ENCODE measurements around the gene CRNKL1. TPM values are rescaled to one million over a fixed set of nuclear protein-coding genes. Genes with fewer than 3 reads are reported as not detected.

The CRNKL1 gene
- total RNA-seq, 1 donor from 2014 or later, result 36.4 TPM

DNA sequence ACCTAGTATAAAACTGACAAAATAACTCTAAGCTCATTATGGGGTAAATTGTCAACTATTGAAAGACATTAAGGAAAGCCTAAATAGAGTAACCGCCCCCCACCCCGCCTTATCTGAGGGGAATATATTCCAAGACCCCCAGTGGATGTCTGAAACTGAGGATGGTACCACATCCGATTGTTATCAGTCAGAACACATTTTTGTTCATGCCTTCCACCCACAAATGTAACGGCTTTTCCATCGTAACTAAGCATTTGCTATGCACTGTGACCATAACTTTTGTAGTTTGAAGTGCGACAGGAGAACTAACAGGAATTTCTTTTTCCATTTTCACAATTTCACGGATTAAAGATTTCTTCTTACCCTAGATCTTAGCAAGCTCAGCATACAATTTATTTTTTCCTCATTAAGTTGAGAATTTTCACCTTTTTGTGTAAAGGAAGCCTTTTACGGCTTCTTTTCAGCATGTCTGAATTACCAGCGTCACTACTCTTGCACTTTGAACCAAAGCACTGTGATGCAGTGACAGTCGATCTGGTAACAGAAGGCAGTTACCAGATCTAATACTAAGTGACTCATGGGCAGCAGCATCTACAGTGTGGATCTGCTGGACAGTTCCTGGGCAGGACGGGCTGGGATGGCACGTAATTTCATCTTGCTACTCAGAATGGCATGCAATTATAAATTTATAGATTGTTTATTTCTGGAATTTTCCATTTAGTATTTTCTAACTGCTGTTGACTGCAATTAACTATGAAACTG is 11.9 kb upstream of the CRNKL1 start:
- DNase-seq (ENCODE audit: low spot score), result no peak

DNA sequence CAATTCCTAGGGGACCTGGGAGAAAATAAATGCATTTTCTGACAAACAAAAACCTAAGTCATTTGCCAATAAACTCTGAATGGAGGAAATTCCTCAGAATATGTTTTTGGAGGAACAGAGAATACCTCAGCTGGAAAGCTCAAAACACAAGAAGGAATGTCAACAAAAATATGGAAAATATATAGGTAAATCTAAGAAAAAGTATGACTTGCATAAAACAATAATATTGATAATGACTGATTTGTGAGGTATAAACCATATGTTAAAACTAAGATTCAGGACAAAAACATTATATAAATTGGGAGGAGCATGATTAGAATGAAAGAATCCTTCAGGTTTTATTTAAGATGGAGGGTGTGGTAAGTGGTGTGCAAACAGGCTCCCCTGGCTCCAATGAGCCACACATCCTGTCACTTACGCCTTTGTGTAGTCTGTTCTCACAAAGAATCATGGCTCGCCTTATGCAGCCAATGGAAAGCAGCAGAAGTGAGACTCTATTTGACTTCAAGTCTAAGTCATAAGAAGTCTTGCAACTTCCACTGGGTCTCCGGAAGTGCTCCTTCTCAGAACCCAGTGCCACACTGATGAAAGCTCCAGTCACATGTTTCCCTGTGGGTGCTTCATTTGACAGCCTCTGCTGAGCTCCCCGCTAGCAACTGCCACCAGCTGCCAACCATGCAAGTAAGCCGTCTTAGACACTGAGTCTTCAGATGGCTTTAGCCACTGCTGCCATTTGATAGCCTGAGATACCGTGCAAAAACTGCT is 8.2 kb upstream of the CRNKL1 start:
- no peak for DNase-seq (ENCODE audit: low spot score)

DNA sequence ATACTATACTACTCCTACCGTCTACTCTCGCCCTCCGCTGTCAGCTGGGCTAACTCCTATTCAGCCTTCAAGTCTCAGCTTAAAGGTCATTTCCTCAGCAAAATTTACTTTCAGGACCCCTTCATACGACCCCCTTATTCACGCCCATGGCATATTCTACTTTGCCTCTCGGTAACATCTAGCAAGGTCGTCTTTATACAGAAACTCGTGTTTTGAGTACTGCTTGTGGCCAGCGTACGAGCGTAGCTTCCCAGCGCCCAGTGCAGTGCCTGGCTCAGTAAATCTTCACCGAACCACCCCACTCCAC is 546 bp downstream of the CRNKL1 start:
- no peak for DNase-seq (ENCODE audit: low spot score)

DNA sequence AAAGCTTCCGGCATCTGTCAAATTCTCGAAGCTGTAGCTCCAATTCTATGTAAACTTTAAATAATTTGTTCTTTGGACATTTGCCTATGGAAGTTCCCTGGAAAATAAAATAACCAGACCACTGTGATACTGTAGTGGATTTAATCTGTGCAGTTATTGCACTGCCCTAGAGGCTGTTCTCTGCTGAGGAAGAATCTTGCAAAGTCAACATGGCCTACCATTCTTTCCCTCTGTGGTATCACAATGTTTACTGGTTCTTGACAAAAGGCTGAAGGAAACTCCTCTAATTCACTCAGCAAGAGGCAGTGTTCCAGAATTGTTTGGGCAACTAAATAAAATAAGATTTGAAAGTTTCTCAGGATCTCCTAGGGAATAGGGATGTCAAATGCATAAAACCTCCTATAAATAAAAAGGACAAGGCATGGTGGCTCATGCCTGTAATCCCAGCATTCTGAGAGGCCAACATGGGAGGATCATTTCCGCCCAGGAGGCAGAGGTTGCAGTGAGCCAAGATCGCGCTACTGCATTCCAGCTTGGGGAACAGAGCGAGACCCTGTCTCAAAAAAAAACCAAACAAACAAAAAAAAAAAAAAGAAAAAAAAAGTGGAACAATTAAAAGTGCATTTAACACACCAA is 12.4 kb downstream of the CRNKL1 start:
- DNase-seq (ENCODE audit: low spot score), result no peak

DNA sequence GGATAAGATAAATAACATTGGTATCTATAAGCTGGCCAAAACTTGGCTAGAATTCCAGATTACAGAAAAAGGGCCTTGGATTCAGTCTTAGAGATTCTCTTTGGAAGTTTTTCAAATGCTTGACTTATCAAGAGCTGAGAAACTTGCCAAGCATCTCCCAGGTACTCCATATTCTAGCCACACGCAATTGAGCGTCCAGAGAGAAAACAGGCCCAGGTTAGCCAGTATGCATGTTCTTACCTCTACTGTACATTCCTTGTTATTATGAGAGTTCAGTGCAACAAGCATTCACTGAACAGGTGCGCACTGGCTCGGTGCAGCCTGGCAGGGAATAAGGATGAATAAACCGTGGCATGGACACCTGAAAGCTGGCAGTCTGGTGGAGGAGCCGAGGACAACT is 13.7 kb downstream of the CRNKL1 start:
- DNase-seq (ENCODE audit: low spot score), result no peak

DNA sequence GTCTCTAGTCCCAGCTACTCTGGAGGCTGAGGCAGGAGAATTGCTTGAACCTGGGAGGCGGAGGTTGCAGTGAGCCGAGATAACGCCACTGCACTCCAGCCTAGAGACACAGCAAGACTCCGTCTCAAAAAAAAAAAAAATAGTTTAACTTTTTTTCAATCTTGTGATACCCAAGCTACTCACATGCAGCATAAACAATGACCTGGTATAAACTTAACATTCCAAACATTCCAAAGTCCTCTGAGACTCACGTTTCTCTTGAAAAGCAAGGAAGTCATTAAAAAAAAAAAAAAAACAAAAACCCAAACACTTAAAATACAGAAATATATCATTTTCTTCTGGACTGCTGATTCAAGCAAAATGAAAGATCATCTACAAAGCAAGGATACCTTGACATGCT is 14.3 kb downstream of the CRNKL1 start:
- DNase-seq (ENCODE audit: low spot score), result no peak

DNA sequence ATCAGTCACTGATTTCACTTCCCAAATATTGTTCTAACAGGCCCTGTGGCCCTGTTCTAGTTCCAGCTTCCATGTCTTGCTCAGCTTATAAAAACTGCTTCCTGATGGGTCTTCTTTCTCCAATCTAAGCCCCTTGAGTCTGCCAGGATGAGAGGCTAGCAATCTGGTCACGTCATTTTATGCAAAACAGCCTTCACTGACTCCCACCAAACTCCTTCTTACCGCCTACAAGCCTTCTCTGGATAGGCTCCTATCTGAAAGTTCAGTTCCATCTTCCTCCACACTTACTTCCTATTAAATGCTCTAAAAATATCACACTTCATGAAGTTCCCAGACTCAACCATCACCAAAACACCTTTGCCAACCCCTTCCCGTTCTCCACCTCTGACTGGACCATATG is 15.5 kb downstream of the CRNKL1 start:
- no peak for DNase-seq (ENCODE audit: low spot score)

DNA sequence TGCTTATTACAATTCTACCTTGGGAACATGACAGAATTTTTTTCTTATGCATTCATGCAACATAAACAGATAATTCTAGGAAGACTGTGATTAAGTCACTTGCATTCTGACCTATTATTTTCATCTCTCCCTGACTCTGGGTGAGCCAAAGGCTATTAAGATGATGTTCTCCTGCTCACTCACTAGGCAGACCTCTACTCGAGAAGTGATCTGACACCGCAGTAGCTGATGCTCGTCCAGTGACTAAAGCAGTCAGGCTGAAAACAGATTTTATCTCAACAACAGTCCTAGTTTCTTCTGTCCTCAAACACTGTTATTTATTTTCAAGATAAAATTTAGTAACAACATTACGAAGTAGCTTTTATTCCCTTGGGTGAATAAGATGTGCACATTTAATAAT is 17.8 kb downstream of the CRNKL1 start:
- no peak for DNase-seq (ENCODE audit: low spot score)

DNA sequence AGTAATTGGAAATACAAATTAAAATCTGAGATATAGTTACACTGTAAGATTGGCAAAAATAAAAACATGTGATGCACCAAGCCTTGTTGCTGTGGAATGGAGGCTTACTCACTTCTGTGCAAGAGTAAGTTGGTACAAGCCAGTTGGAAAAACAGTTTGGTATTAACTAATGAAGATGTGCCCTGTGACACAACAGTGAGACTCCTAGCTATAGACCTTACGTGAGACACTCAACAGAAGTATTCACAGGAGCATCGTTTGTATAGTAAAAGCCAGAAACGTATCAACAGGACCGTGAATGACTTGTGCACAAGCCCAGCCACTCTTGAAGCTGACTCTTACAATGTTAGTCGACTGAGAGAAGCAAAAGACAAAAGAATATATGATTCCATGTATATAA is 20.5 kb downstream of the CRNKL1 start:
- no peak for DNase-seq (ENCODE audit: low spot score)

DNA sequence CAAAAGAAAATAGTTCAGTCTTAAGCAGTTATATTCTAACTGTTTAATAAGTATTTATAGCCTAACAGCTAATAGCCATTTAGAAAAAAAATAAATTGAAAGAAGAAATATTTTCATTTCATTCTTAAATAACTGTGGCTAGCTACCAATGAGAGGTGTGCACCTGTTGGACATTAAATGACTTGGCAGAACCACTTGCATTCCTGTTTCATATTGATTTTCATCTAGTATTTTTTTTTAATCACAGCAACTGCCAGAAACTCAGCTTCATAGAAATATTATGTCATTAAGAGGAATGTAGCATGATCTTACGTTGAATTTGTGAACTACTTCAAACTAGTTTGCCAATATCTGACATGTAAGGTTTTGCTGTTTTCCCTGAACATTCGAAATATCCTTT is 25.0 kb downstream of the CRNKL1 start:
- DNase-seq (ENCODE audit: low spot score), result no peak

DNA sequence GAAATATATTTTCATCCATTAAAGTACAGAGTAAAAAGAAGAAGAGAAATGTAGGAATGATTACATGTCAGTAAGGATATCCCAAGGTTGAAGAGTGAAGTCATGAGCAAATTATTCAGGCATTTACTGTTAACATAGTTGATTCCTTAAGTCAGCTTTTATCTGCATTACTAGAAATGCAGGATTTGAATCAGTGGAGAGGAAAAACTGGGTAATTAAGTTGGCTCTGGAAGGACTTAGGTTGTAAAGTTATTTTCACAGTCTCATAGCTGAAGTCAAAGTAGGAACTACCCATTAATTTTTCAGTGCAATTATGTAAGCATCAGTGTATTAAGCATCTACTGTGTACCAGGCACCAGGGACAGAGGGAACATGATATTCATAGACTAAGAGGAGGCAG is 27.3 kb downstream of the CRNKL1 start:
- DNase-seq (ENCODE audit: low spot score), result no peak

DNA sequence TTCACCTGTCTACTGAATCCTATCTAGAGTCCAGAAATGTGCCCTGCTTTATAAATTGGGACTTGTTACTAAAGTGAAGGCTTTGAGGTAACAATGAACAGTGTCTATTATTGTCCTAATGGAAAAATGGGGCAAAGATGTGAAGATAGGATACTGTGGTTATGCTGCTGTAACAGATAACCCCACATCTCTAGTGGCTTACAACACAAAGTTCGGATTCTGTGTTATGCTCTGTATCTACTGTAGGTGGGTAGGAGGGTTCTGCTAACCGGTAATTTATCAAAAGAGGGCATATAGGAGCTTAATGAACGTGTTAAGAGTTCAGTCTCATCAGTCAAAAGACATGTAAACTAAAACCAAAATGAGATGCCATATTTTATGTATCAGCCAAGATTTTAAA is 28.9 kb downstream of the CRNKL1 start:
- no peak for DNase-seq (ENCODE audit: low spot score)

DNA sequence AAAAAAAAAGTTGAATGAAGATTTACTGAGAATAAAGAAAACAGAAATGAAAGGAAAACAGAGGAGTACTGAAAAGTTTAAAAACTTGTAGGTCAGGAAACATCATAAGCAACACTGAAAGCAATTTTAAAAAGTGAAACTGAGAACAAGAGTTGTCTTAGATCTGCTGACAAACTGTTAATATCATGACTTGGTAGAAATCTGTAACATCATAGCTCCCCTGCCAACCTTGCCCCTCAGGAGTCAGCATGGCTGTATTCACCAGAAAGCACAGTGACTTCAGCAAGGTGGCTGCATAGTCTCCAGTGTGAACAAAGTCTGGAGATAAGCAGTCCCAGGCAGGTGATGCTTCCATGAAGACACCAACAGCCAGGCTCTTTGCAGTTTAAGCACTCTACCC is 29.8 kb downstream of the CRNKL1 start:
- DNase-seq (ENCODE audit: low spot score), result no peak

DNA sequence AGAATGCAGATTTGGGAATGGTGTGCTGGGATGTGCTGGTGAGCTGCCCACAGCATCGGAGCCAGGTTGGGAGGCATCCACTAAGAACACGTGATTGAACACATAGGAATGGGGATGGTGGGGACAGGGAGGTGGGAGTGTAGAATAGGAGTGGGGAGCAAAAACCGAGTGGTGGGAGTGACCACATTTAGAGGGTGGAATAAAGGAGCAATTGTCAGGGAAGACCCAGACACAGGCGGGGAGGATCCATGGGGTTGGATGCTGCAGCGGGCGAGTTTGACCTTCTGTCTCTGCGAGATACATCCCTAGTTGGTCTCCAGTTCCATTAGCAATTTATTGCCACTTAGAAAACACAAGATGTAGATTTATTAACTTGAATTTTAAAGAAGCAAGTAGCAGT is 30.4 kb downstream of the CRNKL1 start:
- DNase-seq (ENCODE audit: low spot score), result no peak

DNA sequence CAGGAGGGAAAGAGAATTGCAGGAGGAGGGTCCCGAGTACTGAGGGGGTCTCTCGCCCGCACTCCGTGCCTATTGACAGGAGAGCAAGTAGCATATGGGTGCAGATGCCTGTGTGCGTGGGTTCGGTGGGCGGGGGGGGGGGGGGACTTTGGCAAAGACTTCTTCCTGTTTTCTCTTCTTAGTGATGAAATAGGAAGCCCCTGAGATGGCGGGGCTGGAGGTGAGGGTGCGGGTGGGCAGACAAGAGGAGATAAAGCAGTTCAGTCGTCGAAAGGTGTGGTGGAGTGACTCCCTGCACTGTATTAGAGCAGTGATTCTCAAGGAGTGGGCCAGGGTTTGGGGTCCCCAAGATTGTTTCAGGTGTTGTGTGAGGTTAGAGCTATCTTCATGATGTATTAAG is 31.4 kb downstream of the CRNKL1 start:
- DNase-seq (ENCODE audit: low spot score), result no peak

DNA sequence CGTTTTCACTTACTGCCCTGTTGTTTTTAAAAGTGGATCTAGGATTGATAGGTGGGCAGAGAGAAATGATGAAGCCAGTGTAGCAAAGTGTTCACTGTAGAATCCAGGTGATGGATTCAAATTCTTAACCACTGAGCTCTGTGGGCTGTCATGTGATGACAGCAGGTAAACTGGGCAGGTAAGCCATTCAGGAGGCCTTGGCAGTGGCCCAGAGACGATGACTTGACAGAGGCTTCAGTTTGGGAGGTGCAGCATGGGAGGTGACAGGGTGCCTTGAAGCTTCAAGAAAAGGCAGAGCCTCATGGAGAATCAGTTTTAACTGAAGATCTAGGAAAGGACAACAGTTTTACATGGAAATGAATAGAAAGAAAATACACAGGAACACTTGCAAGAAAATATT is 33.1 kb downstream of the CRNKL1 start:
- no peak for DNase-seq (ENCODE audit: low spot score)

DNA sequence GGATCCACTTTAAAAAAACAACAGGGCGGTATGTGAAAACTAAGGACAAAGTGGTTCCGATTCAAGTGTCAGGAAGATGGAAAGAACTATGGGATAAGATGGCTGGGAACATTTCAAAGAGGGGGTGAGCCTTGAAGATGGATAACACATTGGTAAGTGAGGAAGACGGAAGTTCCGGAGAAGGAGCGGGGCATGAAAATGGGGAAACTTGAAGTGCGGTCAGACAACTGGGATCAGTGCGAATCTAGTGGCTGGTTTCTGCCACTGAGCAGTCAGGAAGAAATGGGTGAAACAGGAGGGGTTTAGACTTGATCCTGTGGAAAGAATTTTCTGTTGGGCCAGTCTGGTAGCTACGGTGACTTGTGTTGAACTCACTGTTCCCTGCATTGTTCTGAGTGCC is 33.9 kb downstream of the CRNKL1 start:
- no peak for DNase-seq (ENCODE audit: low spot score)

DNA sequence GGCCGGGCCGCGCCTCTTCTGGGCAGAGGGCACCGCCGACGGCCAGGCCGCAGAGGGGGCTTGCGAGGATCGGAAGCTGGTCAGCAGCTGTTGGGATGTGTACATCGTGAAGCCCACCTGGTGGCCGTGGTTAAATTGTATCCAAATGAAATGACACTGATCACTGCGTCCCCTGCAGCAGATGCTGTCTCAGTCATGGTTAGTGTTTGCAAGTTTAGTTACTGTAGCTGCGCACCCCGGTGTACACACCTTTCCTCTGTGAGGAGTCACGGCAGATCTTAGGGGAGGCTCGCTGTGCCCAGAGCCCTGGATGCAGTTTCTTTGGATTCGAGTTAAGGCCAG is 34.5 kb downstream of the CRNKL1 start:
- no peak for DNase-seq (ENCODE audit: low spot score)

DNA sequence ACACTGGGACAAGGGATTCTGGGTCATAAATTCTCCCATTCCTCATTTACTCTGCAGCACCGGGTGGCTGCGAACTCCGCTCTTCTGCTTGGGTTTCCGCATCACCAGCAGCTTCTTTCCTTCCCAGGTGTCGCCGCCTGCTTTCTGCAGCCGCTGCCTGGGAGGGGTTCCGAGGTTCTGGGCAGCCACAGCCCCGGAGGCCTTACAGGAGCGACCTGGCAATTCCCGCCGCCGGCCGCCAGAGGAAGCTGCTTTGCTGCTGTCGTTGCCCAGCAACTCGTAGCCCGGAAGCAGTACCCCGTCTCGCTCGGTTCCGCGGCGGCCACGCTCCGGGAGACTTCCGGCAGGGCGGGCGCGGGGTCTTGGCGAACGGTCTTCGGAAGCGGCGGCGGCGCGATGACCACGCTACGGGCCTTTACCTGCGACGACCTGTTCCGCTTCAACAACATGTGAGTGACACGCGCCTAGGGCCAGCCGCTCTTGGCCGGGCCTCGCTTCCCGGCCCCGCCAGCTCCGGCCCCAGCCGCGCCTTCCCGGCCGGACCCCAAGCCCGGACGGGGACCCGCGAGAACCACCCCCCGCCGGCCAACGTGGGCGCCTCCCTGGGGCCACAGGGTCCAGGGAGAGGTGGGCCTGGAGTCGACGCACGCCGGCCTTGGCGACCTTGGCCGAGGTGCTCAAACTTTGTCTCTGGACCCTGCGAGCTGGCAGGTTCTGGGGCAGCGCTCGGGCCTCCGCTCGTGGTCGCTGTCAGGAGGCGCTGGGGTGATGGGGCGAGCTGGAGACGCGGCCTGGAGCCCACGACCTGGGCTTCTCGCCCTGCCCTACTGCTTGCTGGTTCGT is 35.0 kb downstream of the CRNKL1 start, which contains the start of gene NAA20:
NAA20 (plus strand) TSS at position 362 of the 843 bp plus-strand sequence; CDS start at position 397, 35 bp downstream.
- peak; percentile 95 for DNase-seq (ENCODE audit: low spot score)

DNA sequence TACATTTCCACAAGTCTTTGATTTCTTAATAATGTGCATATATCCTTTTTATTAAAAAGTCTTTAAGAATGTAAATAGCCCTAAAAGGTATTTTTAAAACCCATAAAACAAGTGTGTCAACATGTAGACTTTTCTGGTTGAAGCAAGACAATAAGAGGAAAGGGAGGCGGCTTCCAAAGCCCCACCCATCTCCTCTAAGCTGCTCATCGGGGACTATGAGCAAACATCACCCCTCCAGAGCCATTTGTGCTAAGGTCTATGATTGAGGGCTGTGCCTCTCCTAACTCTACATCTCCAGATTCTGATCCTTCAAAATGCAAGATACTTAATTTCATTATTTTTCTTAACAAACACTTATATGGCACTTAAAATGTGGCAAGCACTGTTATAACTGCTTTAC is 37.6 kb downstream of the CRNKL1 start:
- no peak for DNase-seq (ENCODE audit: low spot score)

DNA sequence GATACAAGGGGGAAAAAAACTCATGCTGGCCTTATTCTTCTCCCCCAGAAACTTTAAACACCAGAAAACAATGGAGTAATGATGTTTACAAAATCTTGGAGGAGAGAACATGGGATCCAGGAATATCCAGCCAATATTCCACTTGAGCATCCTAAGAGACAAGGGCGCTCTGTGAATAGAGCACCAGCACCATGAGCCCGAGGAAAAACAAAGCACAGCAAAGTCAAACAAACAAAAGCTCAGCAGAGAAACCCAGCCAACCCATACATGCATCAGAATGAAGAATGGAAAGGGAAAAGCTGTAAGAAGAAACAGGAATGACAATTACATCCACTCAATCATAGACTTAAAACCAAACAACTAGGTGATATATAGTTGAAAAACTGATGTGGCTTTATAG is 39.7 kb downstream of the CRNKL1 start:
- DNase-seq (ENCODE audit: low spot score), result no peak
